ENCODE data around the gene TAAR6. TPM values are rescaled to one million over a fixed set of nuclear protein-coding genes. Genes with fewer than 3 reads are reported as not detected.

The TAAR6 gene
- total and polyA plus RNA-seq, 4 donors: not detected

DNA sequence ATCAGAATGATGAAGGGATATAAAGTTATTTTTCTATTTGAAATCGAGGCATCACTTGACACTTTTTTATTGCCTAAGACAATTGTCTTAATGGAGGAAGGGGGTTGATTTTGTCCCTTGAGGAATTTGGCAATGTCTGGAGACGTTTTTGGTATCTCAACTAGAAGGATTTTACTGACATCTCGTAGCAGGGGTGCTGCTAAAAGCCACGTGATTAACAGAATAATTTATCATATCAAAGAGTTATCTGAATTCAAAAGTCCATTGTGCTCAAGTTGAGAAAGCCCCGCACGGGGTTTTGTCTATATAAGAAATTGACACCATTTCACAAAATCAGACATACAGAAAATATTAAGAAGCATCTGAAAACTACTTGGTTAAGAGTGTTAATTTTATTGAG is 1.5 kb upstream of the TAAR6 start:
- H3K4me3 ChIP-seq (ENCODE audit: low read length in 2 of 2): no peak overlapping the region
- no peak overlapping the region for H3K27ac ChIP-seq (ENCODE audit: low read depth in 1 of 2, low read length in 2 of 2)
- intact Hi-C loops (cut with DNase I): no loop called here
- no peaks in the 10 kb centered on the region for H3K36me3 ChIP-seq (ENCODE audit: control insufficient read depth in 1 of 2, insufficient read depth in 2 of 2, low read length in 1 of 2)
- no peak for DNase-seq
- no peak for ATAC-seq (ENCODE audit: low FRiP score)
- H3K27me3 ChIP-seq (ENCODE audit: control insufficient read depth in 1 of 2, insufficient read depth in 2 of 2, low read length in 1 of 2): no peaks in the 10 kb centered on the region
- WGBS, 2 donors: 55% methylated on average over 6 of the region's 6 CpGs
- H3K9me3 ChIP-seq (ENCODE audit: control insufficient read depth, low read length): no peaks in the 10 kb centered on the region
- H3K4me1 ChIP-seq (ENCODE audit: control insufficient read depth in 1 of 2, insufficient read depth in 2 of 2, low read length in 2 of 2): no peaks in the 10 kb centered on the region

- intact Hi-C loops (cut with DNase I): no loop called here
- 41 to 47% methylated on average over 4 of the region's 4 CpGs for WGBS, 2 donors
- ATAC-seq (ENCODE audit: low FRiP score): no peak
- no peak overlapping the region for H3K4me3 ChIP-seq (ENCODE audit: low read length in 2 of 2)
- DNase-seq: no peak
- H3K27ac ChIP-seq (ENCODE audit: low read depth in 1 of 2, low read length in 2 of 2): no peak overlapping the region
- H3K27me3 ChIP-seq (ENCODE audit: control insufficient read depth in 1 of 2, insufficient read depth in 2 of 2, low read length in 1 of 2): no peaks in the 10 kb centered on the region
- no peaks in the 10 kb centered on the region for H3K4me1 ChIP-seq (ENCODE audit: control insufficient read depth in 1 of 2, insufficient read depth in 2 of 2, low read length in 2 of 2)
- H3K36me3 ChIP-seq (ENCODE audit: control insufficient read depth in 1 of 2, insufficient read depth in 2 of 2, low read length in 1 of 2): no peaks in the 10 kb centered on the region
- H3K9me3 ChIP-seq (ENCODE audit: control insufficient read depth, low read length): no peaks in the 10 kb centered on the region
These were observed 952 bp upstream of the TAAR6 start for GRCh38 chr6:132569170-132569569.

DNA sequence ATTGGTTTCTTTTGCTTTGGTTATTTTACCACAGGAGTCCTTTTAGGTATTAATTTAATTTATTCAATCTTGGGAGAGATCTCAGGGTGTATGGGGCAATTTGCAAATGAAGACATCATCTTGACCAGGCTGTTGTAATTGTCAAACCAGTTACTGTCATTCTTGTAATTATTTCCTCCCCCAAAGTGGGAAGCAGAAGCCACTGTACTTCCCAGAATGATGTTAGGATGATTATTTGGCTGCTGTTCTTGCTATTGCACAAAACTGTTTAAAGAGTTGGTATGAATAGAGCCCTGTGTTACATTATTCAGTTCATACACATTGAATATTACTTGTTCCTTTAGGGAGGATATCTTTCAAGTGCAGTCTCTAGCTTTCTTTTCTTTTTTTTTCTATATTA is 1.7 kb downstream of the TAAR6 start:
- intact Hi-C loops (cut with DNase I): no loop called here
- Histone ChIP-seq H3K9me3 (ENCODE audit: control insufficient read depth, low read length) (no peaks in the 10 kb centered on the region), H3K36me3 (ENCODE audit: control insufficient read depth in 1 of 2, insufficient read depth in 2 of 2, low read length in 1 of 2) (no peaks in the 10 kb centered on the region), H3K27me3 (ENCODE audit: control insufficient read depth in 1 of 2, insufficient read depth in 2 of 2, low read length in 1 of 2) (no peaks in the 10 kb centered on the region), H3K27ac (ENCODE audit: low read depth in 1 of 2, low read length in 2 of 2) (no peak overlapping the region), H3K4me1 (ENCODE audit: control insufficient read depth in 1 of 2, insufficient read depth in 2 of 2, low read length in 2 of 2) (no peaks in the 10 kb centered on the region), H3K4me3 (ENCODE audit: low read length in 2 of 2) (no peak overlapping the region)
- no peak for ATAC-seq (ENCODE audit: low FRiP score)
- DNase-seq: no peak

DNA sequence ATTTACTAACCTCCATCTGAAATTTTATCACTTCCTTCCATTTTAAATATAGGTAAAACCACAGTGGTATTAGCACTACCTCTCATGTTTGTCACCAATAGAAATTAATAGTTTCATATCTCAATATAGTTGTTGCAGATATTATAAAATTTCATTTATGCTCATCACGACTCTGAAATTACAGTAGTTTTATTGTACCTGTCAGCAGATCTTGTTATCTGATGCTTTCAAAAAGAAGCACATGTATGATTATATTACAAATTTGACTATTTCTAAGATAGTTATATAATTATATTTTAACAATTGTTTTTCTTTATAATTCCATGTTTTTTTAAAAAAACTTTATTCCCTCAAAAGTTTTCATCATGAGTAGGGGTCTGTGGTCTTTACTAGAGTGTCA is 14.6 kb downstream of the TAAR6 start:
- WGBS, 2 donors: 77 to 90% methylated on average over 1 of the region's 1 CpG
- Histone ChIP-seq H3K27me3 (ENCODE audit: control insufficient read depth in 1 of 2, insufficient read depth in 2 of 2, low read length in 1 of 2) (no peaks in the 10 kb centered on the region), H3K4me3 (ENCODE audit: low read length in 2 of 2) (no peak overlapping the region), H3K4me1 (ENCODE audit: control insufficient read depth in 1 of 2, insufficient read depth in 2 of 2, low read length in 2 of 2) (no peaks in the 10 kb centered on the region), H3K36me3 (ENCODE audit: control insufficient read depth in 1 of 2, insufficient read depth in 2 of 2, low read length in 1 of 2) (no peaks in the 10 kb centered on the region), H3K27ac (ENCODE audit: low read depth in 1 of 2, low read length in 2 of 2) (no peak overlapping the region), H3K9me3 (ENCODE audit: control insufficient read depth, low read length) (peaks cover 2% of the 10 kb centered on the region)
- intact Hi-C loops (cut with DNase I): no loop called here
- no peak for DNase-seq
- ATAC-seq (ENCODE audit: low FRiP score): no peak

GRCh38 chr6:132587424-132587823 is 17.3 kb downstream of the TAAR6 start:
- Histone ChIP-seq H3K9me3 (ENCODE audit: control insufficient read depth, low read length) (no peaks in the 10 kb centered on the region), H3K27ac (ENCODE audit: low read depth in 1 of 2, low read length in 2 of 2) (no peak overlapping the region), H3K27me3 (ENCODE audit: control insufficient read depth in 1 of 2, insufficient read depth in 2 of 2, low read length in 1 of 2) (no peaks in the 10 kb centered on the region), H3K4me3 (ENCODE audit: low read length in 2 of 2) (no peak overlapping the region), H3K4me1 (ENCODE audit: control insufficient read depth in 1 of 2, insufficient read depth in 2 of 2, low read length in 2 of 2) (no peaks in the 10 kb centered on the region), H3K36me3 (ENCODE audit: control insufficient read depth in 1 of 2, insufficient read depth in 2 of 2, low read length in 1 of 2) (no peaks in the 10 kb centered on the region)
- intact Hi-C loops (cut with DNase I): no loop called here
- DNase-seq (no peak), ATAC-seq (ENCODE audit: low FRiP score) (no peak)
- 57 to 70% methylated on average over 2 of the region's 2 CpGs for WGBS, 2 donors

GRCh38 chr6:132589454-132589853 is 19.3 kb downstream of the TAAR6 start, which contains the start of gene TAAR5:
TSS of gene TAAR5 (minus strand) at chr6:132589741. CDS start at chr6:132589686, 55 bp downstream.
- Histone ChIP-seq H3K36me3 (ENCODE audit: control insufficient read depth in 1 of 2, insufficient read depth in 2 of 2, low read length in 1 of 2) (no peaks in the 10 kb centered on the region), H3K27me3 (ENCODE audit: control insufficient read depth in 1 of 2, insufficient read depth in 2 of 2, low read length in 1 of 2) (no peaks in the 10 kb centered on the region), H3K9me3 (ENCODE audit: control insufficient read depth, low read length) (no peaks in the 10 kb centered on the region), H3K4me3 (ENCODE audit: low read length in 2 of 2) (no peak within 1 kb of the TSS), H3K27ac (ENCODE audit: low read depth in 1 of 2, low read length in 2 of 2) (no peak within 1 kb of the TSS), H3K4me1 (ENCODE audit: control insufficient read depth in 1 of 2, insufficient read depth in 2 of 2, low read length in 2 of 2) (no peaks in the 10 kb centered on the region)
- DNase-seq (no peak), ATAC-seq (ENCODE audit: low FRiP score) (no peak)
- intact Hi-C loops (cut with DNase I): no loop called here
- WGBS, 2 donors: 71 to 82% methylated on average over 5 of the region's 5 CpGs

DNA sequence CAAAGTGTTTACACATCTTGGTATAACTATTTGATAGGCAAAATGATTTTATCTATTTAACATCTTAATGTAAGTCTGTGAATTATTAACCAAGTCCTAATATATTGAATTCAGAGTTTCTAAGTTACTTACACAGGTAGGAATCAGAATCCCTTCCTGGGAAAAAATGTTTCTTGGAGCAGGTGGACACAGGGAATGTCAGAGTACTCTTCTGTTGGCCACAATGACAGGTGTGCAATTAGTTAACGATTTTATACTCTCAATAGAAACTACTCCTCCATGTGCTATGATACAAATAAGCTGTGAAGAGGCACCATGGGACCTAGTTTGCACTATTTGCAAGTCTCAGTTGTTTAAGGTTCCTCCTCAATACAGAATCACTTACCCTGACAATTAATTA is 20.2 kb downstream of the TAAR6 start:
- no peak overlapping the region for H3K4me3 ChIP-seq (ENCODE audit: low read length in 2 of 2)
- 74 to 87% methylated on average over 1 of the region's 1 CpG for WGBS, 2 donors
- no peak for DNase-seq
- no peak overlapping the region for H3K27ac ChIP-seq (ENCODE audit: low read depth in 1 of 2, low read length in 2 of 2)
- no peaks in the 10 kb centered on the region for H3K4me1 ChIP-seq (ENCODE audit: control insufficient read depth in 1 of 2, insufficient read depth in 2 of 2, low read length in 2 of 2)
- H3K36me3 ChIP-seq (ENCODE audit: control insufficient read depth in 1 of 2, insufficient read depth in 2 of 2, low read length in 1 of 2): no peaks in the 10 kb centered on the region
- ATAC-seq (ENCODE audit: low FRiP score): no peak
- H3K9me3 ChIP-seq (ENCODE audit: control insufficient read depth, low read length): no peaks in the 10 kb centered on the region
- H3K27me3 ChIP-seq (ENCODE audit: control insufficient read depth in 1 of 2, insufficient read depth in 2 of 2, low read length in 1 of 2): peaks cover 0 to 1% of the 10 kb centered on the region in 2 donors
- intact Hi-C loops (cut with DNase I): no loop called here

- Histone ChIP-seq H3K27me3 (ENCODE audit: control insufficient read depth in 1 of 2, insufficient read depth in 2 of 2, low read length in 1 of 2) (peaks cover 0 to 1% of the 10 kb centered on the region in 2 donors), H3K9me3 (ENCODE audit: control insufficient read depth, low read length) (no peaks in the 10 kb centered on the region), H3K27ac (ENCODE audit: low read depth in 1 of 2, low read length in 2 of 2) (no peak overlapping the region), H3K36me3 (ENCODE audit: control insufficient read depth in 1 of 2, insufficient read depth in 2 of 2, low read length in 1 of 2) (no peaks in the 10 kb centered on the region), H3K4me3 (ENCODE audit: low read length in 2 of 2) (no peak overlapping the region), H3K4me1 (ENCODE audit: control insufficient read depth in 1 of 2, insufficient read depth in 2 of 2, low read length in 2 of 2) (no peaks in the 10 kb centered on the region)
- intact Hi-C loops (cut with DNase I): no loop called here
- ATAC-seq (ENCODE audit: low FRiP score) (no peak), DNase-seq (no peak)
- WGBS, 2 donors: 74 to 75% methylated on average over 2 of the region's 2 CpGs
These were observed 22.7 kb downstream of the TAAR6 start for GRCh38 chr6:132592855-132593254.

- H3K4me1 ChIP-seq (ENCODE audit: control insufficient read depth in 1 of 2, insufficient read depth in 2 of 2, low read length in 2 of 2): no peaks in the 10 kb centered on the region
- intact Hi-C loops (cut with DNase I): no loop called here
- peaks cover 0 to 1% of the 10 kb centered on the region in 2 donors for H3K27me3 ChIP-seq (ENCODE audit: control insufficient read depth in 1 of 2, insufficient read depth in 2 of 2, low read length in 1 of 2)
- DNase-seq: no peak
- peaks cover 1% of the 10 kb centered on the region for H3K9me3 ChIP-seq (ENCODE audit: control insufficient read depth, low read length)
- H3K4me3 ChIP-seq (ENCODE audit: low read length in 2 of 2): no peak overlapping the region
- no peak for ATAC-seq (ENCODE audit: low FRiP score)
- no peaks in the 10 kb centered on the region for H3K36me3 ChIP-seq (ENCODE audit: control insufficient read depth in 1 of 2, insufficient read depth in 2 of 2, low read length in 1 of 2)
- WGBS, 2 donors: 43 to 55% methylated on average over 6 of the region's 6 CpGs
- H3K27ac ChIP-seq (ENCODE audit: low read depth in 1 of 2, low read length in 2 of 2): no peak overlapping the region
These were observed 26.1 kb downstream of the TAAR6 start for GRCh38 chr6:132596201-132596600.
